Stimulated activated naive CD8-positive, alpha-beta T cell treated with anti-CD3 and anti-CD28 coated beads, Interleukin-15, amount 100 ng/mL, for 72 hours (primary cell): ENCODE results near the gene TBC1D3B.
A peak's percentile ranks its signal among the peaks of the same experiment; 100 is the strongest.
"Not testable (repeated sequence)": the region's sequence is repeated elsewhere in the genome, so short reads cannot be mapped to it uniquely, and the experiment has no call there.

ENCODE experiments used
- ATAC-seq: fragments of 150-1000 bp; cut with Tn5 transposase; 2 replicates; pipeline ENCODE4 v1.10.0; 2021; ENCODE audit warnings: mild to moderate bottlenecking, moderate library complexity
- DNase-seq, 2 donors: peaks; one replicate each; pipeline ENCODE4 v3.0.0; 2021 to 2022
- H3K27ac Mint-ChIP-seq, 2 donors: one replicate each; pipeline ENCODE4 v1.8.0; 2022; ENCODE audit warnings: mild to moderate bottlenecking in 2 of 2, mixed read lengths in 2 of 2, moderate library complexity in 2 of 2
- H3K27me3 Mint-ChIP-seq: one replicate; pipeline ENCODE4 v1.8.0; 2022; ENCODE audit warnings: mixed read lengths
- H3K4me1 Mint-ChIP-seq: one replicate; pipeline ENCODE4 v1.8.0; 2022; ENCODE audit warnings: mild to moderate bottlenecking, mixed read lengths
- H3K4me3 Mint-ChIP-seq, 2 donors: one replicate each; pipeline ENCODE4 v1.8.0; 2022; ENCODE audit warnings: mild to moderate bottlenecking in 2 of 2, mixed read lengths in 2 of 2, moderate library complexity in 1 of 2
- H3K9me3 Mint-ChIP-seq, 2 donors: one replicate each; pipeline ENCODE4 v1.8.0; 2022; ENCODE audit warnings: mixed read lengths in 2 of 2

TBC1D3B gene

DNA sequence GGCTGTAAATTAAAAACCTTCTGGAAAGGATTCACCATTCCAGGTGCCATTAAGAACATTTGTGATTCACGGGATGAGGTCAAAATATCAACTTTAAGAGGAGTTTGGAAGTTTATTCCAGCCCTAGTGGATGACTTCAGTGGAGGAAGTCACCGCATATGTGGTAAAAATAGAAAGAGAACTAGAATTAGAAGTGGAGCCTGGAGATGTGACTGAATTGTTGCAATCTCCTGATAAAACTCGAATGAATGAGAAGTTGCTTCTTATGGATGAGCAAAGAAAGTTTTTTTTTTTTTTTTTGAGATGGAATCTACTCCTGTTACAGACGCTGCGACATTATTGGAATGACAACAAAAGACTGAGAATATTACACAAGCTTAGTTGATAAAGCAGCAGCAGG is 46.1 kb downstream of the TBC1D3B start:
- Mint-ChIP-seq H3K4me3 (no peak overlapping the region), H3K4me1 (peaks cover 5% of the 10 kb centered on the region), H3K27me3 (peaks cover 8% of the 10 kb centered on the region), H3K9me3 (peaks cover 8 to 18% of the 10 kb centered on the region in 2 donors), H3K27ac (no peak overlapping the region)
- no peak for ATAC-seq
- DNase-seq: no peak

DNA sequence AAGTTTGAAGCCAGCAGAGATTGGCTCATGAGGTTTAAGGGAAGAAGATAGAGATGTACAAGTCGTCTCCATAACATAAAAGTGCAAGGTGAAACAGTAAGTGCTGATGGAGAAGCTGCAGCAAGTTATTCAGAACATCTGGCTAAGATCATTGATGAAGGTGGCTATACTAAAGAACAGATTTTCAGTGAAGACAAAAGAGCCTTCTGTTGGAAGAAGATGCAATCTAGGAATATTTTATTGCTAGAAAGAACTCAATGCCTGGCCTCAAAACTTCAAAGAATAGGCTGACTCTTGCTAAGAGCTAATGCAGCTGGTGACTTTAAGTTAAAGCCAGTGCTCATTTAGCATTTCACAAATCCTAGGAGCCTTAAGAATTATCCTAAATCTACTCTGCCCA is 46.8 kb downstream of the TBC1D3B start:
- Mint-ChIP-seq H3K27ac (no peak overlapping the region), H3K27me3 (peaks cover 8% of the 10 kb centered on the region), H3K4me1 (peaks cover 5% of the 10 kb centered on the region), H3K9me3 (peaks cover 8 to 23% of the 10 kb centered on the region in 2 donors), H3K4me3 (no peak overlapping the region)
- DNase-seq (no peak), ATAC-seq (no peak)

GRCh38 chr17:36128411-36128978 is 47.9 kb downstream of the TBC1D3B start:
- Mint-ChIP-seq H3K9me3 (peaks cover 8 to 23% of the 10 kb centered on the region in 2 donors), H3K27ac (no peak overlapping the region), H3K27me3 (peaks cover 8% of the 10 kb centered on the region), H3K4me1 (peaks cover 5% of the 10 kb centered on the region), H3K4me3 (no peak overlapping the region)
- ATAC-seq (no peak), DNase-seq (no peak)

- peaks cover 8 to 23% of the 10 kb centered on the region in 2 donors for H3K9me3 Mint-ChIP-seq
- H3K27ac Mint-ChIP-seq: no peak overlapping the region
- H3K27me3 Mint-ChIP-seq: peaks cover 14% of the 10 kb centered on the region
- no peak overlapping the region for H3K4me3 Mint-ChIP-seq
- H3K4me1 Mint-ChIP-seq: peaks cover 5% of the 10 kb centered on the region
- ATAC-seq: no peak
- no peak for DNase-seq
These were observed 48.5 kb downstream of the TBC1D3B start for GRCh38 chr17:36127911-36128310.

- H3K27me3 Mint-ChIP-seq: peaks cover 14% of the 10 kb centered on the region
- no peak for ATAC-seq
- H3K4me1 Mint-ChIP-seq: peaks cover 5% of the 10 kb centered on the region
- no peak overlapping the region for H3K27ac Mint-ChIP-seq
- no peak for DNase-seq
- H3K4me3 Mint-ChIP-seq: no peak overlapping the region
- H3K9me3 Mint-ChIP-seq: peaks cover 8 to 23% of the 10 kb centered on the region in 2 donors
These were observed 49.1 kb downstream of the TBC1D3B start for GRCh38 chr17:36127199-36127893.

GRCh38 chr17:36124879-36125824 is 51.3 kb downstream of the TBC1D3B start:
- Mint-ChIP-seq H3K27me3 (peaks cover 14% of the 10 kb centered on the region), H3K4me3 (no peak overlapping the region), H3K27ac (no peak overlapping the region), H3K4me1 (peaks cover 5% of the 10 kb centered on the region), H3K9me3 (peaks cover 8 to 31% of the 10 kb centered on the region in 2 donors)
- no peak for DNase-seq
- ATAC-seq: no peak

DNA sequence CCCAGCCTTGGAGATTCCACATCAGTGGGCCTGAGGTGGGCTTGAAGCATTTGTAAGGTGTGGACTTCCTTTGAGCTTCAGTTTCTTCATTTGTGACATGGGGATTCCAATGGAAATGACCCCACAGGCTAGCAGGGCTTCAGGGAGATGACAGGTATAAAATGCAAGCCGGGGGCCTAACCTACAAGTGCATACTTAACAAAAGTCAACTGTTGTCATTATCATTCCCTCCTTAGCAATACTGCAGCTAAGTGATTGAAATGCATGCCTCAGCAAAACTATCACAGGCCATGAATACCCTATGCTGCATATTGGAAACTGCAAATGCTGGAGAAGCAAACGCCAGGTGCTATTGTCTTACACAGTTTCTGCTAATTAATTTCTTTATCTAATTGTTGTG is 53.0 kb downstream of the TBC1D3B start:
- ATAC-seq (no peak), DNase-seq (no peak)
- Mint-ChIP-seq H3K9me3 (peaks cover 8 to 31% of the 10 kb centered on the region in 2 donors), H3K27me3 (peaks cover 6% of the 10 kb centered on the region), H3K4me3 (no peak overlapping the region), H3K4me1 (peaks cover 11% of the 10 kb centered on the region), H3K27ac (no peak overlapping the region)

DNA sequence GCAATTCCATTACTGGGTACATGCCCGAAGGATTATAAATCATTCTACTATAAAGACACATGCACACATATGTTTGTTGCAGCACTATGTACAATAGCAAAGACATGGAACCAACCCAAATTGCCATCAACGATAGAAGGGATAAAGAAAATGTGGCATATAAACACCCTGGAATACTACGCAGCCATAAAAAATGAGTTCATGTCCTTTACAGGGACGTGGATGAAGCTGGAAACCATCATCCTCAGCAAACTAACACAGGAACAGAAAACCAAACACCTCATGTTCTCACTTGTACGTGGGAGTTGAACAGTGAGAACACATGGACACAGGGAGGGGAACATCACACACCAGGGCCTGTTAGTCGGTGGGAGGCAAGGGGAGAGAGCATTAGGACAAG is 55.3 kb downstream of the TBC1D3B start:
- not testable (repeated sequence) for DNase-seq, H3K27ac Mint-ChIP-seq, H3K4me3 Mint-ChIP-seq, ATAC-seq
- Mint-ChIP-seq H3K27me3 (peaks cover 12% of the 10 kb centered on the region), H3K9me3 (peaks cover 7 to 21% of the 10 kb centered on the region in 2 donors), H3K4me1 (peaks cover 24% of the 10 kb centered on the region)

DNA sequence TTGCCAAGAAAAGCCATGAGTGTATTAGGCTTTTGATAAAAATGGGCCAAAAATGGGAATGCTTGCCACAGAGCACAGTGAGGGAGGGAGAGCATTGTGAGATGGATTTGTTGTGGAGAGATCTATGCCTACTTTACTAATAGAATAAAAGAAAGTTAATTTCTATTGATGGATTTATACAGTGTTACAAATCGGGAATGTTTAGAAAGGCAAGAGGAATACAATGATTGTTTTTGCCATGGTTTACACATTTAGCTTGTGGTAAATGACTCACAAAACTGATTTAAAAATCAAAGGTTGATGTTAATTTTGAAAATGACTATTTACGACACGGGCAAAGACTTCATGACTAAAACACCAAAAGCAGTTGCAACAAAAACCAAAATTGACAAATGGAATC is 56.2 kb downstream of the TBC1D3B start:
- no peak overlapping the region for H3K27ac Mint-ChIP-seq
- no peak for ATAC-seq
- H3K9me3 Mint-ChIP-seq: peaks cover 0 to 12% of the 10 kb centered on the region in 2 donors
- H3K27me3 Mint-ChIP-seq: peaks cover 12% of the 10 kb centered on the region
- H3K4me1 Mint-ChIP-seq: peaks cover 24% of the 10 kb centered on the region
- no peak overlapping the region for H3K4me3 Mint-ChIP-seq
- no peak for DNase-seq

DNA sequence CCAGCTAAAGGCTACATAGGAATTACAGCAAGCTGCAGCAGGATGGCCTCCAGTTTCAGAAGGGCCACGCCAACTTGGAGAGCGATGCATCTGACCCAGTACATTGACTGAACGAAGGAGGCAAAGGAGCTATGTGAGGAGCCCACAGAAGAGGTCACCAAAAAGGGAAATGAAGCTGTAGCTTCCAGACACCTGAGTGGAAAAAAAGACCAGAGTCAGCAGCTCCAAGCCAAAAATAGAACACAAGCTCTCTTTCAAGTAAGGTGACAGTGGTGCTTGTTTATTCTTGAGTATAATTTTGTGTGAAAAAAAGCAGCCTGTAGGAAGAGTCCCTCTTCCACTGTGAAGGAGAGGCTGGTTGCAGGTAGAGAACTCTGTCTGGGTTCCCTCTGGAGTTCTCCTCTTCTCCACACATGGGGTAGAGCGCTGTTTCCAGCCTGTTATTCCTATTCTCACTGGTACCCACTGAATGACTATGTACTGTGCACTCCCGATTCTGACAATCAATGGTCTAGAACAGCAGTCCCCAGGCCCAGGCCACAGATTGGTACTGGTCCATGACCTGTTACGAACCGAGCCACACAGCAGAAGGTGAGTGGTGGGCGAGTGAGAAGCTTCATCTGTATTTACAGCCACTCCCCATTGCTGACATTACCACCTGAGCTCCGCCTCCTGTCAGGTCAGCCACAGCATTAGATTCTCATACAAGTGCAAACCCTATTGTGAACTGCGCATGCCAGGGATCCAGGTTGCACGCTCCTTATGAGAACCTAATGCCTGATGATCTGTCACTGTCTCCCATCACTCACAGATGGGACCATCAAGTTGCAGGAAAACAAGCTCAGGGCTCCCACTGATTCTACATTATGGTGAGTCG is 57.7 kb downstream of the TBC1D3B start:
- ATAC-seq (no peak), DNase-seq (no peak)
- peaks cover 24% of the 10 kb centered on the region for H3K4me1 Mint-ChIP-seq
- no peak overlapping the region for H3K4me3 Mint-ChIP-seq
- no peak overlapping the region for H3K27ac Mint-ChIP-seq
- peaks cover 12% of the 10 kb centered on the region for H3K27me3 Mint-ChIP-seq
- H3K9me3 Mint-ChIP-seq: peaks cover 0 to 15% of the 10 kb centered on the region in 2 donors

DNA sequence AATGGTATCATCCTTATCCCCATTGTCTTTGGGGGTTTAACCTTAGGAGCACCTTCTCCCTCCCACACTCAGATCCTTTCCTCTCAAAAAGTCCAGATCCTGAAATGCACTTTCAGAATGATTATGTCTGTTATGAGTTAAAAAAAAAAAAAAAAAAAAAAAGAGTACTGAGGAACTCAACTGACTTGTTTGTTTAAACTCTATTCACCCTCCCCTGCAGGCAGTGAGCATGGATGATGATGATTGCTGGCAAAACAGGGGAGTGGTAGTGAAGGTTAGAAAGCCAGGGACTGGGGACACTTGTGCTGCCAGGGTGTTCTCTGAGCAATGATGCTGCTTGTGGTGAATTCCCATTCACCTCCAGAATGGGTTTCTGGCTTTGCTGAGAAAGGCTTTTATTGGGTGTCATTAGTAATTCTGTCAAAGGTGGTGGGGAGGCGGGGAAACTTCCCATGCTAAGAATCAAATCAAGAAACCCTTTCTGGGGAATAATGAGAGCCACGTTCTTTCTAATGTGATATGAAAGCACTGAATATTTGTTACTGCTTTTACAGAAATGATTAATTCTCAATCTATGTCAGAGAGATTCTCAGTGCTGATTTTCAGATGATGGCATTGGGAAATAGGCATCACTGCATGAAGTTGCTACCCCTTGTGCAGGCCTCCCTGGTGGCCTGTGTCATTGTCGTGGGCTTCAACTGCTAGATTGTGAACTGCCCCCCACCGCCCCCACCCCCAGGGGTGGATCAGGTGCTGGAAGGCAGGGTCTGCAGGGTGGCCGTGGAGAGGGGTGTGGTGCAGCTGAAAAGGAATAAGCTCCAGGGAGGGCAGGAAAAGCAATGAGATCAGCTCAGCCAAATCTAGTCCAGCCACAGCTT is 58.7 kb downstream of the TBC1D3B start:
- peaks cover 6% of the 10 kb centered on the region for H3K27me3 Mint-ChIP-seq
- DNase-seq (peak in 1 of 2 donors; percentile 47), ATAC-seq (peak; percentile 92)
- peak overlapping the region; percentile 31 to 38 for H3K27ac Mint-ChIP-seq
- peak overlapping the region; percentile 1 to 48 for H3K4me3 Mint-ChIP-seq
- peaks cover 24% of the 10 kb centered on the region for H3K4me1 Mint-ChIP-seq
- H3K9me3 Mint-ChIP-seq: peaks cover 2 to 18% of the 10 kb centered on the region in 2 donors
